HUES6 (cell line): ENCODE results near the gene ADGRG6.
A peak's percentile ranks its signal among the peaks of the same experiment; 100 is the strongest.

Source experiments
- H3K27ac ChIP-seq: 2 replicates; pipeline ENCODE4 v1.7.0; 2013; ENCODE audit warnings: low read depth, mild to moderate bottlenecking, low read length, inconsistent platforms
- H3K27me3 ChIP-seq: 2 replicates; pipeline ENCODE4 v1.6.1; 2013; ENCODE audit warnings: low read length; ENCODE audit not compliant: control insufficient read depth, insufficient read depth
- H3K36me3 ChIP-seq: 2 replicates; pipeline ENCODE4 v1.6.1; 2013; ENCODE audit warnings: low read length; ENCODE audit not compliant: control insufficient read depth, insufficient read depth
- H3K4me1 ChIP-seq: 2 replicates; pipeline ENCODE4 v1.6.1; 2013; ENCODE audit warnings: low read length; ENCODE audit not compliant: control insufficient read depth, insufficient read depth
- H3K4me3 ChIP-seq: 2 replicates; pipeline ENCODE4 v1.5.1; 2013; ENCODE audit warnings: low read depth, low read length
- H3K9ac ChIP-seq: one replicate; pipeline ENCODE4 v1.6.1; 2013; ENCODE audit warnings: mild to moderate bottlenecking, low read length
- H3K9me3 ChIP-seq: 2 replicates; pipeline ENCODE4 v1.6.1; 2013; ENCODE audit warnings: low read depth, low read length; ENCODE audit not compliant: control insufficient read depth, insufficient read depth

The ADGRG6 gene

GRCh38 chr6:142291512-142291911, 10.3 kb upstream of the ADGRG6 start:
- Histone ChIP-seq H3K9ac (no peak overlapping the region), H3K27ac (no peak overlapping the region), H3K9me3 (no peaks in the 10 kb centered on the region), H3K4me3 (no peak overlapping the region), H3K4me1 (no peaks in the 10 kb centered on the region), H3K27me3 (no peaks in the 10 kb centered on the region), H3K36me3 (no peaks in the 10 kb centered on the region)

DNA sequence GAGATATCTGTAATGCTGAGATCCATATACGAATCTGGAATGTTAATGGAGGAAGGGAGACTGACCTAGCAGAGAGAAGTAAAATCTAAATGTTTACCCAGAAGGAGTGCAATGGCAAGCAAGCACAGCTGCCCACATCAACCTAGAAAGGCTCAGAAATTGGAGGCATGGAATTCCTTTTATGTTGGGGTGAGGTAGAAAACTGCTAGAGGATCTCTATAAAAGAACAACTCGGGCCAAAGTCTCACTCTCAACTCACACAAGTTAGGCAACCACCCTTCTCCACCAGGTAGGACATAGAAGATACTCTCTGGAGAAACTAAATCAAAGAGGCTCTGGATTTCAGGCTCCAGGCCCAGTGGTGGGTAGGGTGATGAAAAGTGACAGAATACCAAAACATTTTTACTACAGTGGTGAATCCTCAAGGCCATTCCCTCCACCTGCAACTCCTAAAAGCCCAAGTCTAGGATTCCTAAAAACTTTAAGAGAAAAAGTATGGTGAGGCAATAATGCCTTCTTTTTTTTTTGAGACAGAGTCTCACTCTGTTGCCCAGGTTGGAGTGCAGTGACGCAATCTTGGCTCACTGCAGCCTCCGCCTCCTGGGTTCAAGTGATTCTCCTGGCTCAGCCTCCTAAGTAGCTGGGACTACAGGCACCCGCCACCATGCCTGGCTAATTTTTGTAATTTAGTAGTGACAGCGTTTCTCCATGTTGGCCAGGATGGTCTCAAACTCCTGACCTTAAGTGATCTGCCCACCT, 9.5 kb upstream of the ADGRG6 start:
- no peak overlapping the region for H3K27ac ChIP-seq

DNA sequence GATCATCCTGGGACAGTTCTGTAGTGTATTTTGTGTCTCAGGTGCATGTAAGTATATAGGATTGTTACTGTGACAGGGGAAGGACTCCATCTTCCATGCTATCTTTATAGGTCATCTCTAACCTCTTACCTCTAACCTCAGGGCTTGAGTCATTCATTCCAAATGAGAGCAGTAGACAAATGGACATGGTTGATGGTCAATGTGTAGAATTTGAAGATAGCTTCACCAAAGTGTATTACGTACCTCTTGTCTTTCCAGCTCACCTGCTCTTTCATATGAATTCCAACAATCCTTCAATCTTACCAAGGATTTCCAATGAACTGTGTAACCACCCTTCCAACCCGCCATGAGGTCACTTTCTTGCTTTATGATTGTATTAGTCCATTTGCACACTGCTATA, 8.7 kb upstream of the ADGRG6 start:
- Histone ChIP-seq H3K4me1 (no peaks in the 10 kb centered on the region), H3K9me3 (no peaks in the 10 kb centered on the region), H3K4me3 (no peak overlapping the region), H3K27ac (no peak overlapping the region), H3K36me3 (no peaks in the 10 kb centered on the region), H3K9ac (no peak overlapping the region), H3K27me3 (no peaks in the 10 kb centered on the region)

More for the DNA sequence above, 9.5 kb upstream of the ADGRG6 start:
- Histone ChIP-seq H3K27me3 (no peaks in the 10 kb centered on the region), H3K4me3 (no peak overlapping the region), H3K36me3 (no peaks in the 10 kb centered on the region), H3K9me3 (no peaks in the 10 kb centered on the region), H3K9ac (no peak overlapping the region), H3K4me1 (no peaks in the 10 kb centered on the region)

DNA sequence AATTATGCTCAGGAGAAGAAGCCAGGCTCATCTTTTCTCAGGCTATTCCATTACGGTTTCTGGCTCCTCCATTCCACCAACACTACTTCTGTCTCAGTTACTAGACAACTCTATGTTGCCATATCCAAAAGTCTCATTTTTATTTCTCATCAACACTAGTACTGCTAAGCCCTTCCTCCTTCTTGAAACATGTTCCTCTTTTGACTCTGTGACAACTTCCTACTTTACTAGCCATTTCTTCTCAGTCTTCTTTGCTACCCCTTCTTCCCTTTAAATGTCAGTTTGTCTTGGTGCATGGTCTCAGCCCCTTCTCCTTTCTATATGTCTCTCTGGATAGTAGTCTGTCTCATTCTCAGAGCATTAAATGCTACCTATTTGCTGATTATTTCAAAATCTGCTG, 7.1 kb upstream of the ADGRG6 start:
- Histone ChIP-seq H3K4me3 (no peak overlapping the region), H3K36me3 (no peaks in the 10 kb centered on the region), H3K27ac (no peak overlapping the region), H3K9me3 (no peaks in the 10 kb centered on the region), H3K9ac (no peak overlapping the region), H3K4me1 (no peaks in the 10 kb centered on the region), H3K27me3 (no peaks in the 10 kb centered on the region)

GRCh38 chr6:142296975-142297604, 4.7 kb upstream of the ADGRG6 start:
- no peak overlapping the region for H3K4me3 ChIP-seq
- no peaks in the 10 kb centered on the region; the same call in 1 of the 2 replicates for H3K9me3 ChIP-seq
- no peak overlapping the region for H3K9ac ChIP-seq
- peaks cover 20% of the 10 kb centered on the region for H3K27me3 ChIP-seq
- no peaks in the 10 kb centered on the region for H3K36me3 ChIP-seq
- H3K4me1 ChIP-seq = no peaks in the 10 kb centered on the region
- H3K27ac ChIP-seq = no peak overlapping the region

DNA sequence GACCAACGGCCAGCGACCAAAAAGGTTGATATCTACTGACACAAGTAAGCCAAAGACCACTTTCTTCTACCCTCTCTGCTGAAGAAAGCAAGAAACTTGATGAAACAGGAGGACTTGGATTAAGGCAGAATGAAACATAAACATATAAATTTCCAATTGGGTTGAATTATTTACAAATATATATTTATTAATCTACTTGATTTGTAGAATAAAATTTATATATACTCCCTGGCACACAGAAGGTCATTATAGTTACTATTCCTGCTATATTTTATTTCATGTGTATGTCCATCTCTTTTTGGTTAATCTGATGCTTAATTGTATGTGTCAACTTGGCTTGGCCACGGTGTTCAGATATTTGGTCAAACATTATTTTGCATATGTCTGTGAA, 4.2 kb upstream of the ADGRG6 start:
- Histone ChIP-seq H3K27me3 (peaks cover 25% of the 10 kb centered on the region), H3K9me3 (no peaks in the 10 kb centered on the region; the same call in 1 of the 2 replicates), H3K36me3 (no peaks in the 10 kb centered on the region), H3K27ac (no peak overlapping the region), H3K9ac (no peak overlapping the region), H3K4me3 (no peak overlapping the region), H3K4me1 (peaks cover 4% of the 10 kb centered on the region)

- Histone ChIP-seq H3K4me1 (peaks cover 7% of the 10 kb centered on the region), H3K9me3 (no peaks in the 10 kb centered on the region; the same call in 1 of the 2 replicates), H3K27ac (no peak overlapping the region), H3K36me3 (no peaks in the 10 kb centered on the region), H3K9ac (no peak overlapping the region), H3K4me3 (no peak overlapping the region), H3K27me3 (peaks cover 31% of the 10 kb centered on the region)
Measured at GRCh38 chr6:142297996-142298753, 3.6 kb upstream of the ADGRG6 start.

DNA sequence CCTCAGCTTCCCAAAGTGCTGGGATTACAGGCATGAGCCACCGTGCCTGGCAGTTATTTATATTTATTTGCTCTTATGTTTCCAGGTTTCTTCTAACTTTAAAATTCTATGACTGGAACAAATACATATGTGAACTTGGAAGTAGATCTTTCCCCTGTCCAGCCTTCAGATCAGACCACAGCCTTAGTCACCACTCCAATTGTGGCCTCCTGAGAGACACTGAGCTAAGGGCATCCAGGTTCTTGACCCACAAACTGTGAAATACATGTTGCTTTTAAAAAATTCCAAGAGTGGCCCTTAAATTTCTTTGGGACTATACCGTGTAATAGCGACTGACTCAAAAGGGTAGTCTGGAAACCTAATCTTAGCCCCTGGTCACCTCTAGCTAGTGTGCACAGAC, 1.5 kb upstream of the ADGRG6 start:
- Histone ChIP-seq H3K4me3 (no peak overlapping the region), H3K27ac (no peak overlapping the region)

DNA sequence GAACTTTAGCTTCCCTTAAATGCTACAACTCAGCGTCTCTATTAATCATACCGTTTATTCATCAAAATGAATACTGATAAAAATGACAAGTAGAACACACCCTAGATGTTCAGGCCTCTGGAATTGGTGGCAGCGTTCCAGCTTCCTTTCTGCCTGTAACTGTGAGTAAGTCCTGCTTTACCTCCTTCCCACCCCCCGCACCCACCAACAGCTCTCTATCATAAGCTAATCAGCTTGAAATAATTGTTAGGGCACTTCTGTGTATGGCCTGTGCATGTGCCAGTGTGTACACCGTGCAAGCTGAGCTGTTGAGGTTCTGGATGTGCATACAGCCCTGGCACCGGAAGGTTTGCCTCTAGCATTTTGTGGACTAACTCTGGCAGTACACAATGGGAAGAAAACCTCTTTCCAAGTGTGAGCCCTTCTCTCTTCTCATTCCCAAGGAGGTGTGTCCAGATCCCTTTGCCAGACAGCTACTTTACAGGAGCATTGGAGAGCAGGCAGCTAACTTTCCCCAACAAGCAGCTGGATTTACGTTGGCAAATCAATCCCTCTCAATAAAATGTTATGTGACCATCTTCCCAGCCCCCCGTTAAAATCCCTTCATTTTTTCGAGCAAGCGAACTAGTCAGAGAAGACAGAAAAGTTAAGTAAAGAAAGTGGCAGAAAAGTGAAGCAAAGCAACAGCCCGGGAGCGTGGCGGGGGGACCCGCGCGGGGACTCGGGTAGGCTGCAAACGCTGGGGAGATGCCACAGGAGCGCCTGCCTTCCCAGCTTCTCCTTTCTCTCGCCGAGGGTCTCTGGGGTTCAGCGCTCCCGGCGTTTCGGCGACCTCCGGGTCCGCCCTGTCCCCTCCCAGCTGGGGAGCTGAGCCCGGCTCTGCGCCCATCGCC, 803 bp upstream of the ADGRG6 start:
- peak overlapping the region; percentile 75 for H3K4me3 ChIP-seq
- no peak overlapping the region for H3K27ac ChIP-seq
- H3K9ac ChIP-seq = peak overlapping the region; percentile 57
- H3K27me3 ChIP-seq = peaks cover 36% of the 10 kb centered on the region
- H3K4me1 ChIP-seq = peaks cover 7% of the 10 kb centered on the region
- H3K36me3 ChIP-seq = no peaks in the 10 kb centered on the region
- H3K9me3 ChIP-seq = no peaks in the 10 kb centered on the region; the same call in 1 of the 2 replicates

More for the DNA sequence above, 1.5 kb upstream of the ADGRG6 start:
- no peaks in the 10 kb centered on the region for H3K36me3 ChIP-seq
- peaks cover 36% of the 10 kb centered on the region for H3K27me3 ChIP-seq
- no peaks in the 10 kb centered on the region; the same call in 1 of the 2 replicates for H3K9me3 ChIP-seq
- H3K9ac ChIP-seq = no peak overlapping the region
- peaks cover 7% of the 10 kb centered on the region for H3K4me1 ChIP-seq

DNA sequence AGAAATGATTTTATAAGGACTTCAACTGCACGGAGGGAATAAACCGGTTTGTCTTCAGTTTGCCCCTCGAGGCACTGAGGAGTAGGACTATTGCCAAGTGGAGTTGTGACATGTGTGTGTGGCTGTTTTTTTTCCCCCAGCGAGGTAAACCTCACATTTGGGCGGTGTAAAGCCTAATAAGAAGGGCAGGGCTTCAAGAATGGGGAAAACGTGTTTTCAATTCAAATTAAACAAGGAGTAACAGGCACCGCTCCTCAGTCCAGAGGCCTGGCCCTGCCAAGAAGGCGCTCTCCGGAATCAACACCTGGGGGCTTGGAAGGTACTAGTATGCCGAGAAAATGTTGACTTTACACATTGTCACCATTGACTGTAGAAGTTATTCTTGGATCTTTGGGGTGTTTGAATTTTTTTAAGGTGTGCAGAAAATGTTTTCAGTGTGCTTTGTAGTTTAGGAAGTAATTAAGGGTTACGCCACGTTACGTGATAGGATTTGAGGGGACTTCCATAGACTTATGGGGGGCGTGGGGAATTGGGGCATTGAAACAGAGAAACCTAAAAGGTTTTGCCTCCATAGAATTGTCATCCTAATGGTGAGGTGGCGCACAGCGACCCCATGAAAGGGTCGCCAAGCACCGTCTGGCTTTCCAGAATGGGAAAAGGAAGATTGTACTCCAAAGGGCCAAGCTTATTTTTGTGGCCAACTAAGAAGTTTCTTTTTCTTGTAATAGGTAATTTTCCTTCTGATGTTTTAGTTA, 791 bp downstream of the ADGRG6 start:
- peak overlapping the region; percentile 75 for H3K4me3 ChIP-seq
- peaks cover 36% of the 10 kb centered on the region for H3K27me3 ChIP-seq
- no peaks in the 10 kb centered on the region; the same call in 1 of the 2 replicates for H3K9me3 ChIP-seq
- no peak overlapping the region for H3K9ac ChIP-seq
- H3K27ac ChIP-seq = no peak overlapping the region
- H3K4me1 ChIP-seq = peaks cover 7% of the 10 kb centered on the region
- H3K36me3 ChIP-seq = no peaks in the 10 kb centered on the region
